Body of pancreas (tissue), 4 donors: ENCODE measurements around the gene CSAD.

Experiments used
- POLR2A ChIP-seq, 3 donors: fragments of 450-650 bp; IDR thresholded peaks; one replicate each; pipeline ENCODE4 v1.6.1; 2016; ENCODE audit warnings: antibody characterized with exemption in 3 of 3, mild to moderate bottlenecking in 2 of 3
- TF ChIP-seq, protein P1 (sequence below), 7 experiments: fragments of 450-650 bp in 4 of 7; fragments of 200-600 bp in 3 of 7; sonication (generic) in 3 of 7; IDR thresholded peaks; one replicate each; pipeline ENCODE4 v1.5.1; 2016 to 2019; ENCODE audit warnings: antibody characterized with exemption in 7 of 7

DNA sequence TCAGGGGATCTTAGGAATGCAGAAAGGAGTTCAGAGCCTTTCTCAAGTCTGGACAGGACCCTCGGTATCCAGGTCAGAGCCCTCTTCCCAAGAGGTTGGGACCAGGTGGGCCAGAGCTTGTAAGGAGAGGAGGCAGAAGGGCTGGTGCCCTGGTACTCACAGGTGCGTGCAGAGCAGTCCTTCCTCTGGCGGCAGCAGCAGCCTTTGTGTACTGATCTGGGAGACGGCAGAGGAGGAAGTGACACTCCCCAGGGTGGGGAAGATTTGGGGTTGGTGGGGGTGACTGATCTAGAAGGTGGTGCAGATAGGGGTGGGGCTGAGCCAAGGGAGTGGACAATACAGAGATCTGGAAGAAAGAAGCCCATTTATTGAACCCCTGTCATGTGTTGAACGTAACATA lies 26.3 kb upstream of the CSAD start, which contains the start of gene ITGB7:
- TF ChIP-seq, protein P1, sequence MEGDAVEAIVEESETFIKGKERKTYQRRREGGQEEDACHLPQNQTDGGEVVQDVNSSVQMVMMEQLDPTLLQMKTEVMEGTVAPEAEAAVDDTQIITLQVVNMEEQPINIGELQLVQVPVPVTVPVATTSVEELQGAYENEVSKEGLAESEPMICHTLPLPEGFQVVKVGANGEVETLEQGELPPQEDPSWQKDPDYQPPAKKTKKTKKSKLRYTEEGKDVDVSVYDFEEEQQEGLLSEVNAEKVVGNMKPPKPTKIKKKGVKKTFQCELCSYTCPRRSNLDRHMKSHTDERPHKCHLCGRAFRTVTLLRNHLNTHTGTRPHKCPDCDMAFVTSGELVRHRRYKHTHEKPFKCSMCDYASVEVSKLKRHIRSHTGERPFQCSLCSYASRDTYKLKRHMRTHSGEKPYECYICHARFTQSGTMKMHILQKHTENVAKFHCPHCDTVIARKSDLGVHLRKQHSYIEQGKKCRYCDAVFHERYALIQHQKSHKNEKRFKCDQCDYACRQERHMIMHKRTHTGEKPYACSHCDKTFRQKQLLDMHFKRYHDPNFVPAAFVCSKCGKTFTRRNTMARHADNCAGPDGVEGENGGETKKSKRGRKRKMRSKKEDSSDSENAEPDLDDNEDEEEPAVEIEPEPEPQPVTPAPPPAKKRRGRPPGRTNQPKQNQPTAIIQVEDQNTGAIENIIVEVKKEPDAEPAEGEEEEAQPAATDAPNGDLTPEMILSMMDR (IDR thresholded peaks at IDR 0.05), result no peak
- no peak for TF ChIP-seq POLR2A (IDR thresholded peaks at IDR 0.05)
